ENCODE measurements around the gene FRMD1.

FRMD1 gene

DNA sequence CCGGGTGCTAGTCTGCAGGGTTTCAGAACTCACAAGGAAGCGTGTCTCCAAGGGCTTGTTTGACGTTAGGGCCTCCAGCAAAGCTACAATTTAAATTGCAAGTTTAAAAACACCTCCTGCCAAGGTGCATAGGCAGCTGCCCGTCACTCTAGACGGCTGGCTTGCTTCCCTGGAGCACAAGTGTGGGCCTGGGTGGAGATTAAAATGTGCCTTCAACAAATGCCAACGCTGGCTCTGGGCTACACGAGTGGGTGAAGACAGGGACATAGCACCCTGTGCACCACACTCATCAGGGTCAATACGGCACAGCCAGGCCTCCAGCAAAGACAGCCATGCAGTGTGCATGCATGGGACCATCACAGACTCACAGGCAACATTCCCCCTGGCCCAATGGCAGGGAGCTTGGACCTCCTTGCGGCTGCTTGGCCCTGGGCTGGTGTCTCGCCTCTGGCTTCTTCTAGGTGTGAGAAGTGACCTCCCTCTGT is 48.4 kb upstream of the FRMD1 start:
- no peaks in the 10 kb centered on the region for H3K9me3 ChIP-seq (ENCODE audit: control insufficient read depth, insufficient read depth, low read depth, low read length)
- ChIA-PET CTCF (no interaction called here), POLR2A (interaction anchor here (0.6 kb wide), 1 partner anchor 30 kb away, joined by 3 read pairs; no protein-coding TSS in a partner anchor)
- no peak overlapping the region for H3K27ac ChIP-seq (ENCODE audit: extremely low read depth, low read depth, low read length)
- TF ChIP-seq ZNF510 (tag by site-specific recombination; IDR thresholded peaks at IDR 0.05; ENCODE audit: insufficient replicate concordance) (no peak), ZNF692 (tag by site-specific recombination; IDR thresholded peaks at IDR 0.05) (no peak), KLF8 (tag by site-specific recombination; IDR thresholded peaks at IDR 0.05) (no peak), MEIS1 (CRISPR knock-in tag; IDR thresholded peaks at IDR 0.05; ENCODE audit: borderline replicate concordance) (no peak), KLF9 (tag by site-specific recombination; IDR thresholded peaks at IDR 0.05; ENCODE audit: low read depth) (no peak), ZNF311 (tag by site-specific recombination; IDR thresholded peaks at IDR 0.05; ENCODE audit: borderline replicate concordance) (no peak), PBX3 (CRISPR knock-in tag; IDR thresholded peaks at IDR 0.05) (no peak), ZNF768 (tag by site-specific recombination; IDR thresholded peaks at IDR 0.05) (no peak), TRIM28 (IDR thresholded peaks at IDR 0.05; ENCODE audit: borderline replicate concordance, low read length) (no peak), TCF7L2 (IDR thresholded peaks at IDR 0.05; ENCODE audit: borderline replicate concordance, low read depth, low read length) (no peak), ZNF37A (tag by site-specific recombination; IDR thresholded peaks at IDR 0.05) (no peak), INSM2 (tag by site-specific recombination; IDR thresholded peaks at IDR 0.05) (no peak), ZBTB21 (tag by site-specific recombination; IDR thresholded peaks at IDR 0.05) (no peak), ZNF843 (tag by site-specific recombination; IDR thresholded peaks at IDR 0.05) (no peak), ZNF292 (tag by site-specific recombination; IDR thresholded peaks at IDR 0.05; ENCODE audit: borderline replicate concordance, low read depth) (no peak), ZNF362 (tag by site-specific recombination; IDR thresholded peaks at IDR 0.05) (no peak), ZSCAN16 (tag by site-specific recombination; IDR thresholded peaks at IDR 0.05) (no peak)
- TF ChIP-seq, protein P1, sequence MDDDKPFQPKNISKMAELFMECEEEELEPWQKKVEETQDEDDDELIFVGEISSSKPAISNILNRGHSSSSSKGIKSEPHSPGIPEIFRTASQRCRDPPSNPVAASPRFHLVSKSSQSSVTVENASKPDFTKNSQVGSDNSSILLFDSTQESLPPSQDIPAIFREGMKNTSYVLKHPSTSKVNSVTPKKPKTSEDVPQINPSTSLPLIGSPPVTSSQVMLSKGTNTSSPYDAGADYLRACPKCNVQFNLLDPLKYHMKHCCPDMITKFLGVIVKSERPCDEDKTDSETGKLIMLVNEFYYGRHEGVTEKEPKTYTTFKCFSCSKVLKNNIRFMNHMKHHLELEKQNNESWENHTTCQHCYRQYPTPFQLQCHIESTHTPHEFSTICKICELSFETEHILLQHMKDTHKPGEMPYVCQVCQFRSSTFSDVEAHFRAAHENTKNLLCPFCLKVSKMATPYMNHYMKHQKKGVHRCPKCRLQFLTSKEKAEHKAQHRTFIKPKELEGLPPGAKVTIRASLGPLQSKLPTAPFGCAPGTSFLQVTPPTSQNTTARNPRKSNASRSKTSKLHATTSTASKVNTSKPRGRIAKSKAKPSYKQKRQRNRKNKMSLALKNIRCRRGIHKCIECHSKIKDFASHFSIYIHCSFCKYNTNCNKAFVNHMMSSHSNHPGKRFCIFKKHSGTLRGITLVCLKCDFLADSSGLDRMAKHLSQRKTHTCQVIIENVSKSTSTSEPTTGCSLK (tag by site-specific recombination; IDR thresholded peaks at IDR 0.05) = no peak
- no peaks in the 10 kb centered on the region for H3K36me3 ChIP-seq (ENCODE audit: control insufficient read depth in 2 of 2, insufficient read depth in 1 of 2, low read length in 2 of 2)
- no peaks in the 10 kb centered on the region for H3K4me1 ChIP-seq (ENCODE audit: control insufficient read depth, insufficient read depth, low read length)
- no peak overlapping the region for H3K4me3 ChIP-seq (ENCODE audit: low read depth, low read length)
